Inflammatory macrophage treated with lipopolysaccharide for 1 hour (primary cell): ENCODE measurements around the gene SMAD3.

Experiments used
- DNase-seq, 2 donors: peaks; one replicate each; pipeline ENCODE4 v3.0.0-alpha.2; 2020 to 2022

Gene SMAD3

GRCh38 chr15:67167091-67167490 lies 101.7 kb downstream of the SMAD3 start:
- no peak for DNase-seq

GRCh38 chr15:67168694-67169093 lies 103.3 kb downstream of the SMAD3 start:
- no peak for DNase-seq

- DNase-seq: no peak
Observed at GRCh38 chr15:67170143-67170925, 104.9 kb downstream of the SMAD3 start.

GRCh38 chr15:67171471-67171870 lies 106.1 kb downstream of the SMAD3 start:
- no peak for DNase-seq

- DNase-seq: no peak
Observed at GRCh38 chr15:67172172-67172571, 106.8 kb downstream of the SMAD3 start.

- no peak for DNase-seq
Observed at GRCh38 chr15:67173005-67173404, 107.6 kb downstream of the SMAD3 start.

- DNase-seq: no peak
Observed at GRCh38 chr15:67173786-67174185, 108.4 kb downstream of the SMAD3 start.

GRCh38 chr15:67174446-67174845 lies 109.0 kb downstream of the SMAD3 start:
- no peak for DNase-seq

GRCh38 chr15:67174864-67175573 lies 109.6 kb downstream of the SMAD3 start:
- DNase-seq: no peak

GRCh38 chr15:67175643-67176071 lies 110.3 kb downstream of the SMAD3 start:
- DNase-seq: peak; percentile 94

- DNase-seq: no peak
Observed at GRCh38 chr15:67176195-67176971, 111.0 kb downstream of the SMAD3 start.

- DNase-seq: peak; percentile 64 to 65
Observed at GRCh38 chr15:67177752-67178151, 112.3 kb downstream of the SMAD3 start.

- no peak for DNase-seq
Observed at GRCh38 chr15:67178569-67179210, 113.3 kb downstream of the SMAD3 start.

GRCh38 chr15:67179411-67179995 lies 114.1 kb downstream of the SMAD3 start:
- no peak for DNase-seq

GRCh38 chr15:67180035-67180434 lies 114.6 kb downstream of the SMAD3 start:
- no peak for DNase-seq

- no peak for DNase-seq
Observed at GRCh38 chr15:67180514-67181191, 115.3 kb downstream of the SMAD3 start.

GRCh38 chr15:67181221-67181639 lies 115.8 kb downstream of the SMAD3 start:
- no peak for DNase-seq

- DNase-seq: no peak
Observed at GRCh38 chr15:67183443-67184169, 118.2 kb downstream of the SMAD3 start.

- no peak for DNase-seq
Observed at GRCh38 chr15:67184208-67184925, 119.0 kb downstream of the SMAD3 start.

- no peak for DNase-seq
Observed at GRCh38 chr15:67185051-67185450, 119.6 kb downstream of the SMAD3 start.
